Sigmoid colon (tissue), 7 donors: ENCODE measurements around the gene SLC45A1. TPM values are rescaled to one million over a fixed set of nuclear protein-coding genes. Genes with fewer than 3 reads are reported as not detected.

Source experiments
- DNase-seq: peaks from one replicate; pipeline ENCODE4 v3.0.0-alpha.2; 2019
- H3K27ac ChIP-seq, 4 donors: fragments of 200-600 bp; sonication (generic); one replicate each; pipeline ENCODE4 v1.5.1; 2016 to 2019; ENCODE audit warnings: mild to moderate bottlenecking in 1 of 4
- H3K27me3 ChIP-seq, 3 donors: fragments of 200-600 bp; sonication (generic); one replicate each; pipeline ENCODE4 v1.5.1; 2019; ENCODE audit warnings: mild to moderate bottlenecking in 1 of 3
- H3K36me3 ChIP-seq, 4 donors: fragments of 200-600 bp; sonication (generic); one replicate each; pipeline ENCODE4 v1.5.1; 2016 to 2019
- H3K4me1 ChIP-seq, 4 donors: fragments of 200-600 bp; sonication (generic); one replicate each; pipeline ENCODE4 v1.5.1; 2017 to 2019
- H3K4me3 ChIP-seq, 4 donors: fragments of 200-600 bp; sonication (generic); one replicate each; pipeline ENCODE4 v1.5.1; 2017 to 2019; ENCODE audit warnings: mild to moderate bottlenecking in 2 of 4, moderate library complexity in 1 of 4
- H3K9me3 ChIP-seq, 4 donors: fragments of 200-600 bp in 3 of 4; sonication (generic) in 3 of 4; one replicate each; pipeline versions ENCODE4 v1.5.1 to v1.6.1; 2013 to 2019
- CTCF ChIP-seq, 4 experiments: fragments of 450-650 bp in 3 of 4; fragments of 200-600 bp in 1 of 4; IDR thresholded peaks; one replicate each; pipeline ENCODE4 v1.5.1; 2016 to 2019; ENCODE audit warnings: antibody characterized with exemption in 4 of 4, mild to moderate bottlenecking in 3 of 4, moderate library complexity in 2 of 4
- EP300 ChIP-seq, 4 donors: sonication (generic); formaldehyde crosslinking; IDR thresholded peaks; one replicate each; pipeline ENCODE4 v1.6.1; 2017; ENCODE audit warnings: antibody characterized with exemption in 4 of 4
- POLR2A ChIP-seq, 2 donors: fragments of 450-650 bp; IDR thresholded peaks; one replicate each; pipeline ENCODE4 v1.6.1; 2016; ENCODE audit warnings: antibody characterized with exemption in 2 of 2, mild to moderate bottlenecking in 2 of 2, moderate library complexity in 2 of 2
- POLR2AphosphoS5 ChIP-seq, 4 donors: sonication (generic); formaldehyde crosslinking; IDR thresholded peaks; one replicate each; pipeline ENCODE4 v1.6.1; 2017; ENCODE audit warnings: antibody characterized with exemption in 4 of 4
- WGBS, 2 donors: extraction: QIAGEN DNeasy Blood & Tissue Kit; methylation state at CpG; one replicate each; pipeline ENCODE4 v1.1.7; 2013; 5-methylcytosine and 5-hydroxymethylcytosine counted together
- intact Hi-C: fragments of 100-400 bp; cut with DNase I; formaldehyde crosslinking; loops from one replicate; pipeline ENCODE4 v1.15.1; 2023
- polyA plus RNA-seq, 3 donors: library from polyadenylated mRNA; stranded (reverse); fragments of 200-250 nt; gene quantifications; one replicate each; pipeline ENCODE4 v1.2.3, GENCODE V29; 2013
- total RNA-seq, 4 donors: library from RNA; depleted of rRNA; stranded (reverse); fragments of >200 nt; gene quantifications; one replicate each; pipeline ENCODE4 v1.1.0, GENCODE V29; 2016
- donor health status: healthy with polysubstance abuse.
- donor health status: Bipolar disorder and iron deficiency.
- donor health status: healthy.

The SLC45A1 gene
- total and polyA plus RNA-seq, 7 donors = 1.4 to 6.5 (median 3.9) TPM; not detected in 2

GRCh38 chr1:8384088-8384487 is 66.2 kb downstream of the SLC45A1 start:
- Histone ChIP-seq H3K4me1 (peaks cover 0 to 91% (median 86%) of the 10 kb centered on the region in 4 donors), H3K36me3 (peaks cover 0 to under 1% (median 0%) of the 10 kb centered on the region in 4 donors), H3K27me3 (no peaks in the 10 kb centered on the region), H3K4me3 (no peak overlapping the region), H3K9me3 (no peaks in the 10 kb centered on the region), H3K27ac (peak overlapping the region in 3 of 4 donors; percentile 25 to 97 (median 93))
- intact Hi-C loops = no loop called here
- no peak for DNase-seq
- 84 to 87% methylated on average over 6 of the region's 6 CpGs for WGBS, 2 donors
- no peak for TF ChIP-seq EP300 (IDR thresholded peaks at IDR 0.05)
- TF ChIP-seq POLR2AphosphoS5 (IDR thresholded peaks at IDR 0.05) = no peak
- TF ChIP-seq CTCF (IDR thresholded peaks at IDR 0.05) = no peak
- TF ChIP-seq POLR2A (IDR thresholded peaks at IDR 0.05) = no peak

- peaks cover 0 to 5% (median 2%) of the 10 kb centered on the region in 4 donors for H3K36me3 ChIP-seq
- 59 to 81% methylated on average over 2 of the region's 2 CpGs for WGBS, 2 donors
- intact Hi-C loops = no loop called here
- no peaks in the 10 kb centered on the region for H3K27me3 ChIP-seq
- DNase-seq = no peak
- no peak overlapping the region for H3K4me3 ChIP-seq
- no peak for TF ChIP-seq CTCF (IDR thresholded peaks at IDR 0.05)
- TF ChIP-seq EP300 (IDR thresholded peaks at IDR 0.05) = no peak
- TF ChIP-seq POLR2AphosphoS5 (IDR thresholded peaks at IDR 0.05) = no peak
- no peak for TF ChIP-seq POLR2A (IDR thresholded peaks at IDR 0.05)
- H3K4me1 ChIP-seq = peaks cover 0 to 91% (median 82%) of the 10 kb centered on the region in 4 donors
- no peaks in the 10 kb centered on the region for H3K9me3 ChIP-seq
- peak overlapping the region; percentile 12 to 97 (median 59) for H3K27ac ChIP-seq
Observed at GRCh38 chr1:8384577-8384976, 66.7 kb downstream of the SLC45A1 start.

GRCh38 chr1:8386247-8386646 is 68.3 kb downstream of the SLC45A1 start:
- DNase-seq = no peak
- no peak for TF ChIP-seq POLR2AphosphoS5 (IDR thresholded peaks at IDR 0.05)
- intact Hi-C loops = no loop called here
- H3K36me3 ChIP-seq = peaks cover 0 to 6% (median 3%) of the 10 kb centered on the region in 4 donors
- H3K4me1 ChIP-seq = peaks cover 0 to 91% (median 77%) of the 10 kb centered on the region in 4 donors
- H3K27ac ChIP-seq = peak overlapping the region in 2 of 4 donors; percentile 36 to 40
- no peaks in the 10 kb centered on the region for H3K9me3 ChIP-seq
- H3K27me3 ChIP-seq = no peaks in the 10 kb centered on the region
- H3K4me3 ChIP-seq = no peak overlapping the region

GRCh38 chr1:8388732-8389562 is 71.0 kb downstream of the SLC45A1 start:
- H3K27ac ChIP-seq = peak overlapping the region in 1 of 4 donors; percentile 11
- peaks cover 0 to 87% (median 74%) of the 10 kb centered on the region in 4 donors for H3K4me1 ChIP-seq
- peaks cover 0 to 6% (median 3%) of the 10 kb centered on the region in 4 donors for H3K36me3 ChIP-seq
- 95 to 97% methylated on average over 12 of the region's 12 CpGs for WGBS, 2 donors
- no peaks in the 10 kb centered on the region for H3K27me3 ChIP-seq
- no peak for DNase-seq
- no peak overlapping the region for H3K4me3 ChIP-seq
- intact Hi-C loops = no loop called here
- no peak for TF ChIP-seq CTCF (IDR thresholded peaks at IDR 0.05)
- TF ChIP-seq POLR2A (IDR thresholded peaks at IDR 0.05) = no peak
- TF ChIP-seq POLR2AphosphoS5 (IDR thresholded peaks at IDR 0.05) = no peak
- no peak for TF ChIP-seq EP300 (IDR thresholded peaks at IDR 0.05)
- no peaks in the 10 kb centered on the region for H3K9me3 ChIP-seq

- intact Hi-C loops = no loop called here
- H3K27me3 ChIP-seq = no peaks in the 10 kb centered on the region
- H3K4me3 ChIP-seq = no peak overlapping the region
- H3K9me3 ChIP-seq = no peaks in the 10 kb centered on the region
- H3K36me3 ChIP-seq = peaks cover 0 to 6% (median 3%) of the 10 kb centered on the region in 4 donors
- H3K4me1 ChIP-seq = peaks cover 0 to 82% (median 70%) of the 10 kb centered on the region in 4 donors
- peak overlapping the region in 2 of 4 donors; percentile 11 to 19 for H3K27ac ChIP-seq
- WGBS, 2 donors = 88 to 96% methylated on average over 7 of the region's 7 CpGs
- no peak for DNase-seq
- TF ChIP-seq POLR2A (IDR thresholded peaks at IDR 0.05) = no peak
- no peak for TF ChIP-seq CTCF (IDR thresholded peaks at IDR 0.05)
- no peak for TF ChIP-seq POLR2AphosphoS5 (IDR thresholded peaks at IDR 0.05)
- TF ChIP-seq EP300 (IDR thresholded peaks at IDR 0.05) = no peak
Observed at GRCh38 chr1:8389958-8390535, 72.1 kb downstream of the SLC45A1 start.
